HG02970 (cell line): Measurements from ENCODE around the gene GDAP2.

Experiments
- ATAC-seq: cut with Tn5 transposase; IDR thresholded peaks from one replicate; pipeline ENCODE4 v1.9.1; 2021; ENCODE audit warnings: mild to moderate bottlenecking, moderate library complexity, moderate number of reproducible peaks; ENCODE audit not compliant: unreplicated experiment, low FRiP score

GDAP2 gene

DNA sequence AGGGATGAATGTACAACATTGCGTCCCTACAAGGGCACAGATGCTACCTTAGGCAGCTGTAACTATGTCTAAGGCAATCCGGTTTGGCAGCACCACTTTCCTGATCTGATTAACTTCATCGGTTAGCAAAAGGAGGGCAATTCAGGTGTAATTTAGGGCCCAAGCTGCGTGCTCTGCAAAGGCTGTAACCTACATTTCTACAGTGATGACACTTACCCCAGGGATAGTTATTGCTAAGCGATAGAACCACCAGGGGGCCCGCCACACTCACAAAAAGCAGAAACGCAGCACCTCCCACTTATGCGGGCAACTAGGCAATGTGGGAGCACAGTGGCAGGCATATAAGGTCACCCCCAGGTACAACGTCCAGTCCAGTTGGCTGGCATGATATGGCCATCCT lies 113.5 kb downstream of the GDAP2 start:
- no peak for ATAC-seq

DNA sequence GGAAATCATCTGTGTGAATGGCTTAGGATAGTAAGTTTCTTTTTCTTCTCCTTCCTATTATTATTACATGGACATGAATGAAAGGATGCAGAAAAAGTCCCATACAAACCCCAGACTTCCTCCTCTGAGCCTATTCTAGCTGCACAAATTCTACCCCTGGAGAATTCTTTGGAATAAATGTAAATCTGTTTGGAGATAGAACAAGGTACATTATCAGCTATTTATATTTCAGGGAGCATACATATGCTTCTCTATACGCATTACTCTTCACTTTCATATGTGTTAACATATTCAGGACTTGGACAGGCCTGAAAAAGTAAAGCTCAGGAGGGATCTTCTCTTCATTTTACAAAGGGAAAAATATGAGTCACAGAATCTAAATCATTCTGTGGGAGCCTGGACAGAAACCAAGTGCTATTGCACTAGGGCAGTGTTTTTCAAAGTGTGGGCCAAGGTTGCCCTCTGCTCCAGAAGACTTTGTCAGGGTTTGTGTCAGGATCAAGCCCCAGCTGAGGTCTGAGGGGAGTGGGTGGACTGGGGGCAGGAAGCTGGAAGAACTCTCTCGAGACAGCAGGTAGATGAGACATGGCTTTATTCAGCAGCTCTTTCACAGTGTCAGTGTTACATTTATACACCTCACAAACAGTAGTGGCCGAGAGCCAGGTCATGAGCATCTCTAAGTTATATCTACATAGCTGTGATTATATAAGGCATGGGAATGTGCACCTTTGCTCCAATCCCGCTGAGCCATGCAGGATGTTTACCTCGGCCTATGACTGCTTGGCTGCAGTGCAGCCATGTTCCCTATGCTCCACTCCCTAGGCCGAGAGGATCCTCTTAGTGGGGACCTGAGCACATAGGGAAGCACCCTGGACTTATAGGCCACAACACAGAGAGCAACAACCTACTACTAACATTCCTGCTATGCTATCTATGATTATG lies 114.3 kb downstream of the GDAP2 start:
- no peak for ATAC-seq
